RWPE1 (cell line): ENCODE data around the gene LY6G5B.

Experiments used
- CTCF ChIA-PET: fragments of 350-600 bp; sonication (Branson Sonifier 250); formaldehyde crosslinking; extraction: SDS; loops from one replicate; lab custom pipeline; 2021; lab: Yijun Ruan, JAX
- POLR2A ChIA-PET: fragments of 400-600 bp; formaldehyde crosslinking; extraction: SDS; loops from one replicate; lab custom pipeline; 2020; ENCODE audit warnings: antibody characterized with exemption; ENCODE audit not compliant: low non-redundant PET; lab: Yijun Ruan, JAX
- DNase-seq: peaks from one replicate; pipeline ENCODE4 v3.0.0; 2012; ENCODE audit warnings: low spot score
- H3K27ac ChIP-seq: fragments of 450-650 bp; 2 replicates; pipeline ENCODE4 v1.5.1; 2017
- CTCF ChIP-seq: fragments of 450-650 bp; conservative IDR thresholded peaks from 2 replicates; pipeline ENCODE4 v1.5.1; 2017; ENCODE audit warnings: low read depth, mild to moderate bottlenecking

Gene LY6G5B

GRCh38 chr6:31683591-31683990 lies 13.8 kb downstream of the LY6G5B start:
- H3K27ac ChIP-seq, result peak overlapping the region; percentile 36
- TF ChIP-seq CTCF, result no peak
- ChIA-PET POLR2A (no interaction called here), CTCF (no interaction called here)
- DNase-seq, result no peak

- no peak for DNase-seq
- TF ChIP-seq CTCF, result no peak
- ChIA-PET CTCF (no interaction called here), POLR2A (no interaction called here)
- peak overlapping the region; percentile 20; the same call in 1 of the 2 replicates for H3K27ac ChIP-seq
These were observed 16.7 kb downstream of the LY6G5B start for GRCh38 chr6:31686483-31686882.

DNA sequence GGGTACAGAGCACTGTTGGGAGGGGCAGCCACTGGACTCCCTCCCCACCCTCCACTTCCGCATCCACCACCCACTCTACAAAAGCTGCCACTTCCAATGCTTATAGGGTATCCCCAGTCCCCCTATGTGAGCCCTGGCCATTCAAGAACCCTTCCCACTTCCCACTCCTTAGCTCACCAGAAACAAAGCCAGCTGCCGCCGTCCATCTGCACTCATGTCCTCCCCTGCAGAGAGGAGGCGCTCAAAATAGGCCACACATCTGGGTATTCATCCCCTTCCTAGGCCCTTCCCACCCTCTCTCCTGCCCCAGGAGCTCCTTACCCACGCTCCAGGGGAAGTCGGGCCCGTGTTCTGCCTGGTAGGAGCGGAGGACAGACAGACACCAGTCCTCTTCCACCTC lies 17.5 kb downstream of the LY6G5B start:
- CTCF ChIA-PET, result no interaction called here
- no peak for TF ChIP-seq CTCF
- POLR2A ChIA-PET, result interaction anchor here (0.6 kb wide), 1 partner anchor 293 kb away, joined by 5 read pairs; no protein-coding TSS in a partner anchor
- no peak for DNase-seq
- H3K27ac ChIP-seq, result peak overlapping the region; percentile 5; the same call in 1 of the 2 replicates

DNA sequence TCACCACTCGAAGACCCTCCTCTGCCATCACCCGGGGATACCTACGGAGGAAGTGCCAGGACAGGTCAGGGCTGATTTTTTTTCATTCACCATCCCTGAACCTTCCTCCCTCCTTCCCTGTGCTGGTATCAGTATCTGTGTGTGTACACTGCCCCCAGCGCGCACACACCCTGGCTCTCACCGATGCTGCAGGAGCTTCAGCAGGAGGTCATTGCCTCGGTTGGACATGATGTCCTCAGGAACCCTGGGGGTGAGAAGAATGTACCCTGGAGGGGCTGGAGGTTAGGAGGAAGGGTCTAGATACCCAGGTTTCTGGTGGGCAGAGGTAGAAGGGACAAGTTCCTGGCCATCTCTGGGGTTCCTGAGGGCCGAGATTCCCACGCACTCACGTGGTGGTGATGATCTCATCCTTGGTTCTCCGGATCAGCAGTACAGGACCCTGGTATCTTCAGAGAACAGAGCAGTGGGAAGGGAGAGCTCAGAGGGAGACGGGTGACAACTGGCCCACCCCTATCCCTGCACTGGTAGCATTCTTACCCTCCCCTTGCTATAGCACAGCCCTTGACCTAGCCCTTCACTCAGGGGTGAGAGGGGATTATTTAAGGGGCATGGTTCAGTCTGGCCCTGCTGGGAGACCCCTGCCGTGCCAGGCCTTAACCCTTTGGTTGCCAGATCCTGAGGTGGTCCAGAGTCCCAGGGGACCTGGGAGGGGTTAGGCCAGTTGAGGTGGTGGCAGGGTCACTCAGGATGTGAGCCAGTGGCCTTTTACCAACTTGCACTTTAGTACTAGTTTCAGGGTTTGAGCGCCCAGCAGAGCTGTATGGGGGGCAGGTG lies 18.3 kb downstream of the LY6G5B start:
- CTCF ChIA-PET, result no interaction called here
- TF ChIP-seq CTCF, result no peak
- POLR2A ChIA-PET, result interaction anchor here (0.6 kb wide), 1 partner anchor 292 kb away, joined by 5 read pairs; no protein-coding TSS in a partner anchor
- H3K27ac ChIP-seq, result peak overlapping the region; percentile 5
- DNase-seq, result no peak

GRCh38 chr6:31689249-31690110 lies 19.7 kb downstream of the LY6G5B start:
- CTCF ChIA-PET, result interaction anchor here (0.6 kb wide), 1 partner anchor 10 kb away, joined by 3 read pairs; no protein-coding TSS in a partner anchor
- peak overlapping the region; percentile 52 for H3K27ac ChIP-seq
- TF ChIP-seq CTCF, result no peak; the same call in 1 of the 2 replicates
- POLR2A ChIA-PET, result no interaction called here
- no peak for DNase-seq
